Epidermal melanocyte (primary cell): ENCODE results near the gene DAB2.

Experiments
- DNase-seq: peaks from one replicate; pipeline ENCODE4 v3.0.0; 2011; ENCODE audit warnings: low spot score; ENCODE audit not compliant: insufficient read length

DAB2 gene

GRCh38 chr5:39424736-39425637, at the start of gene DAB2:
Gene DAB2, minus strand, starts transcription at chr5:39424980. Its CDS starts 30,660 bp downstream, at chr5:39394320.
- peak; percentile 76 for DNase-seq

GRCh38 chr5:39473156-39473775, 48.5 kb upstream of the DAB2 start:
- DNase-seq = no peak

GRCh38 chr5:39471836-39472508, 47.2 kb upstream of the DAB2 start:
- no peak for DNase-seq

GRCh38 chr5:39470811-39471210, 46.0 kb upstream of the DAB2 start:
- no peak for DNase-seq

- no peak for DNase-seq
Observed at GRCh38 chr5:39469777-39470415, 45.1 kb upstream of the DAB2 start.

- DNase-seq = no peak
Observed at GRCh38 chr5:39469176-39469575, 44.4 kb upstream of the DAB2 start.

- DNase-seq = no peak
Observed at GRCh38 chr5:39466846-39467245, 42.1 kb upstream of the DAB2 start.

- no peak for DNase-seq
Observed at GRCh38 chr5:39465843-39466242, 41.1 kb upstream of the DAB2 start.

GRCh38 chr5:39465097-39465496, 40.3 kb upstream of the DAB2 start:
- no peak for DNase-seq

- no peak for DNase-seq
Observed at GRCh38 chr5:39464088-39464487, 39.3 kb upstream of the DAB2 start.

- DNase-seq = no peak
Observed at GRCh38 chr5:39462211-39462610, 37.4 kb upstream of the DAB2 start.

- no peak for DNase-seq
Observed at GRCh38 chr5:39461007-39461682, 36.4 kb upstream of the DAB2 start.

- no peak for DNase-seq
Observed at GRCh38 chr5:39459907-39460306, 35.1 kb upstream of the DAB2 start.

GRCh38 chr5:39459071-39459470, 34.3 kb upstream of the DAB2 start:
- no peak for DNase-seq

GRCh38 chr5:39455645-39456044, 30.9 kb upstream of the DAB2 start:
- no peak for DNase-seq

GRCh38 chr5:39453606-39454005, 28.8 kb upstream of the DAB2 start:
- no peak for DNase-seq

GRCh38 chr5:39452846-39453245, 28.1 kb upstream of the DAB2 start:
- DNase-seq = no peak

- no peak for DNase-seq
Observed at GRCh38 chr5:39451276-39451941, 26.6 kb upstream of the DAB2 start.

- DNase-seq = no peak
Observed at GRCh38 chr5:39450487-39450886, 25.7 kb upstream of the DAB2 start.

GRCh38 chr5:39449591-39449990, 24.8 kb upstream of the DAB2 start:
- no peak for DNase-seq
